Measurements from ENCODE around the gene ITGAD.

Gene ITGAD

GRCh38 chr16:31458073-31458843 is 65.1 kb downstream of the ITGAD start:
- ATAC-seq, result peak; percentile 7
- TF ChIP-seq ZNF70 (CRISPR knock-in tag; IDR thresholded peaks at IDR 0.05) (no peak), ZFP30 (CRISPR knock-in tag; IDR thresholded peaks at IDR 0.05) (no peak), PPARA (CRISPR knock-in tag; IDR thresholded peaks at IDR 0.05; ENCODE audit: borderline replicate concordance) (no peak), TSHZ2 (CRISPR knock-in tag; IDR thresholded peaks at IDR 0.05) (no peak), GLIS3 (CRISPR knock-in tag; IDR thresholded peaks at IDR 0.05) (no peak), TOX (CRISPR knock-in tag; IDR thresholded peaks at IDR 0.05; ENCODE audit: borderline replicate concordance) (no peak), ISL1 (CRISPR knock-in tag; IDR thresholded peaks at IDR 0.05) (no peak), PATZ1 (CRISPR knock-in tag; IDR thresholded peaks at IDR 0.05; ENCODE audit: borderline replicate concordance) (no peak), ZFP3 (CRISPR knock-in tag; IDR thresholded peaks at IDR 0.05) (no peak), ARNTL (CRISPR knock-in tag; IDR thresholded peaks at IDR 0.05; ENCODE audit: borderline replicate concordance, low read depth) (no peak), POU6F1 (CRISPR knock-in tag; IDR thresholded peaks at IDR 0.05; ENCODE audit: borderline replicate concordance, low read depth) (no peak), CSRNP3 (CRISPR knock-in tag; IDR thresholded peaks at IDR 0.05) (no peak), BACH2 (CRISPR knock-in tag; IDR thresholded peaks at IDR 0.05; ENCODE audit: borderline replicate concordance) (no peak), RARB (CRISPR knock-in tag; IDR thresholded peaks at IDR 0.05) (no peak), ZNF565 (CRISPR knock-in tag; conservative IDR thresholded peaks at IDR 0.05; ENCODE audit: low read depth) (no peak), SNAI2 (CRISPR knock-in tag; IDR thresholded peaks at IDR 0.05) (no peak), ZC3H10 (CRISPR knock-in tag; IDR thresholded peaks at IDR 0.05) (no peak), TCF4 (CRISPR knock-in tag; IDR thresholded peaks at IDR 0.05; ENCODE audit: borderline replicate concordance) (no peak), CREB5 (CRISPR knock-in tag; IDR thresholded peaks at IDR 0.05; ENCODE audit: low read depth) (no peak)

GRCh38 chr16:31458844-31459686 is 65.9 kb downstream of the ITGAD start, which contains the start of gene ARMC5:
ARMC5 (plus strand) TSS chr16:31459501; CDS start chr16:31459525, 24 bp downstream.
- TF ChIP-seq TSHZ2 (CRISPR knock-in tag; IDR thresholded peaks at IDR 0.05) (0 out of 2 replicates have a peak, but pooled peaks have one; percentile 30), ZC3H10 (CRISPR knock-in tag; IDR thresholded peaks at IDR 0.05) (no peak), POU6F1 (CRISPR knock-in tag; IDR thresholded peaks at IDR 0.05; ENCODE audit: borderline replicate concordance, low read depth) (0 out of 2 replicates have a peak, but pooled peaks have one; percentile 22), ZFP3 (CRISPR knock-in tag; IDR thresholded peaks at IDR 0.05) (peak; percentile 73; the same call in 1 of the 2 replicates), ESRRG (CRISPR knock-in tag; IDR thresholded peaks at IDR 0.05) (no peak), ZNF565 (CRISPR knock-in tag; conservative IDR thresholded peaks at IDR 0.05; ENCODE audit: low read depth) (no peak), RARB (CRISPR knock-in tag; IDR thresholded peaks at IDR 0.05) (no peak)
- ATAC-seq, result peak; percentile 84
